K562 (cell line): ENCODE results near the gene HOXB1. TPM values are rescaled to one million over a fixed set of nuclear protein-coding genes. Genes with fewer than 3 reads are reported as not detected.

Experiments
- CEBPB ChIP-seq: fragments of 450-650 bp; IDR thresholded peaks from 2 replicates; pipeline ENCODE4 v1.6.1; 2016; ENCODE audit warnings: missing genetic modification characterization, missing compliant biosample characterization
- DPF2 ChIP-seq: fragments of 450-650 bp; IDR thresholded peaks from 2 replicates; pipeline ENCODE4 v1.6.1; 2016
- PHB2 ChIP-seq: fragments of 450-650 bp; IDR thresholded peaks from 2 replicates; pipeline ENCODE4 v1.6.1; 2017; ENCODE audit warnings: low read depth
- PHF21A ChIP-seq: fragments of 450-650 bp; IDR thresholded peaks from 2 replicates; pipeline ENCODE4 v1.6.1; 2017; ENCODE audit warnings: low read depth, borderline replicate concordance
- RBM22 ChIP-seq: fragments of 200-400 bp; formaldehyde crosslinking; IDR thresholded peaks from 2 replicates; pipeline ENCODE4 v1.6.1; 2018; ENCODE audit warnings: low read length, low read depth; ENCODE audit not compliant: poor library complexity, severe bottlenecking
- RBM34 ChIP-seq: fragments of 200-400 bp; formaldehyde crosslinking; IDR thresholded peaks from 2 replicates; pipeline ENCODE4 v1.6.1; 2018; ENCODE audit warnings: low read length, borderline replicate concordance; ENCODE audit not compliant: insufficient read depth
- TBL1XR1 ChIP-seq, 2 experiments: IDR thresholded peaks; 2 replicates each; pipeline ENCODE4 v1.6.1; 2012; ENCODE audit warnings: improper control_type of control experiment in 2 of 2, low read length in 2 of 2, mild to moderate bottlenecking in 1 of 2
- ZNF133 ChIP-seq: fragments of 250-450 bp; sonication (Bioruptor Pico); IDR thresholded peaks from 2 replicates; pipeline ENCODE4 v1.4.0; 2020; ENCODE audit warnings: mild to moderate bottlenecking
- ZNF3 ChIP-seq: fragments of 250-450 bp; sonication (Bioruptor Pico); IDR thresholded peaks from 2 replicates; pipeline ENCODE4 v1.5.0; 2021; ENCODE audit warnings: mild to moderate bottlenecking, moderate library complexity
- ZNF445 ChIP-seq: fragments of 250-450 bp; sonication (Bioruptor Pico); IDR thresholded peaks from 2 replicates; pipeline ENCODE4 v1.4.0; 2020; ENCODE audit warnings: low read depth, mild to moderate bottlenecking, moderate library complexity
- ZNF696 ChIP-seq: fragments of 250-450 bp; sonication (Bioruptor Pico); conservative IDR thresholded peaks from 2 replicates; pipeline ENCODE4 v1.4.0; 2020; ENCODE audit warnings: mild to moderate bottlenecking, moderate library complexity
- polyA plus RNA-seq, 8 experiments: library from polyadenylated mRNA; depleted of rRNA in 4 of 8; stranded (reverse) in 5 of 8; unstranded in 3 of 8; fragments of >200 nt; fragmentation: Nextera tagmentation in 2 of 8; fragmentation: Illumina TruSeq in 1 of 8; extraction: Ambion mirVana in 2 of 8; extraction: Trizol in 1 of 8; gene quantifications; 2 replicates each; pipeline versions ENCODE4 v1.2.1 to v1.2.3, GENCODE V29; 2011 to 2014; ENCODE audit warnings: inconsistent platforms in 1 of 8, missing spikeins in 1 of 8
- total RNA-seq, 7 experiments: library from RNA; depleted of rRNA in 6 of 7; stranded (reverse); fragments of >200 nt in 6 of 7; fragmentation: Illumina TruSeq in 2 of 7; extraction: Trizol in 2 of 7; gene quantifications; 2 replicates each; pipeline versions ENCODE4 v1.2.1 to v1.2.3, GENCODE V29; 2011 to 2021; ENCODE audit warnings: low replicate concordance in 1 of 7
- TF ChIP-seq, protein P1 (sequence below): fragments of 250-450 bp; sonication (Bioruptor Pico); IDR thresholded peaks from 2 replicates; pipeline ENCODE4 v1.5.0; 2020; ENCODE audit warnings: mild to moderate bottlenecking
- TF ChIP-seq, protein P2 (sequence below): fragments of 450-650 bp; formaldehyde crosslinking; conservative IDR thresholded peaks from 2 replicates; pipeline ENCODE4 v1.4.0; 2022; ENCODE audit warnings: mild to moderate bottlenecking, missing genetic modification characterization
- TF ChIP-seq, protein P3 (sequence below), 2 experiments: fragments of 150-350 bp in 1 of 2; IDR thresholded peaks; 2 replicates each; pipeline ENCODE4 v1.6.1; 2012 to 2016; ENCODE audit warnings: low read depth in 2 of 2, low read length in 2 of 2, mild to moderate bottlenecking in 1 of 2, moderate library complexity in 1 of 2

Gene HOXB1
- total and polyA plus RNA-seq, 9 of the 15 experiments (the other 6 are each of a cell fraction or from before 2014, with no cell fraction given) = 0.04 TPM; not detected in 8

DNA sequence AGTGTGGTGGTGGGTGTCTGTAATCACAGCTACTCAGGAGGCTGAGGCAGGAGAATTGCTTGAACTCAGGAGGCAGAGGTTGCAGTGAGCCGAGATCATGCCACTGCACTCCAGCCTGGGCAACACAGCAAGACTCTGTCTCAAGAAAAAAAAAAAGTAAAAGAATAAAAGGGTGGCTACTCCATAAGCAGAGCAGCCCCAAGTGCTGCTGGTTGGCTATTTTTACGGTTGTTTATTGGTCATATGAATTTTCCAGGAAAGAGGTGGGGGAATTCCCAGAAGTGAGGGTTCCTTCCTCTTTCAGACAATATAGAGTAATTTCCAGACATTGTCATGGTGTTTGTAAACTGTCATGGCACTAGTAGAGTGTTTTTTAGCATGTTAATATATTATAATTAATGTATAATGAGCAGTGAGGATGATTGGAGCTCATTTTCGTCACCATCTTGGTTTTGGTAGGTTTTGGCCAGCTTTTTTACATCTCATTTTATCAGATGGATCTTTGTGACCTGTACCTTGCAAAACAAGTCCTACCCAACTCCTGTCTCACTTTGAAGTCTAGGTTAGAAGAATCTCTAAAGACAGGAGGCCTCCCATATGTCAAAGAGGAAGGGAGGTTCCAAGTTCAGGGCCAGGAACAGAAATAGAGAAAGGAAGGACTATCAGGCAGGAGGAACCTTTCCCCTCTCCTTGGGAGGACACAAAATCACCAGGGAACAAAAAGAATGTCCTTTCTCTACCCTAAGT, 39.1 kb downstream of the HOXB1 start (continued):
- TF ChIP-seq ZNF133 (CRISPR knock-in tag) (no peak), RBM22 (no peak), ZNF696 (no peak), ZNF3 (CRISPR knock-in tag) (no peak), TBL1XR1 (IDR thresholded peaks at IDR 0.05; ENCODE audit: low read length in 2 of 2) (peak in 1 of 2 experiments; percentile 44; a peak in 1 of 4 replicates), DPF2 (peak; percentile 50; the same call in 1 of the 2 replicates), PHB2 (no peak), CEBPB (tag) (0 out of 2 replicates have a peak, but pooled peaks have one; percentile 23), ZNF445 (no peak), RBM34 (no peak), PHF21A (no peak)
- TF ChIP-seq, protein P1, sequence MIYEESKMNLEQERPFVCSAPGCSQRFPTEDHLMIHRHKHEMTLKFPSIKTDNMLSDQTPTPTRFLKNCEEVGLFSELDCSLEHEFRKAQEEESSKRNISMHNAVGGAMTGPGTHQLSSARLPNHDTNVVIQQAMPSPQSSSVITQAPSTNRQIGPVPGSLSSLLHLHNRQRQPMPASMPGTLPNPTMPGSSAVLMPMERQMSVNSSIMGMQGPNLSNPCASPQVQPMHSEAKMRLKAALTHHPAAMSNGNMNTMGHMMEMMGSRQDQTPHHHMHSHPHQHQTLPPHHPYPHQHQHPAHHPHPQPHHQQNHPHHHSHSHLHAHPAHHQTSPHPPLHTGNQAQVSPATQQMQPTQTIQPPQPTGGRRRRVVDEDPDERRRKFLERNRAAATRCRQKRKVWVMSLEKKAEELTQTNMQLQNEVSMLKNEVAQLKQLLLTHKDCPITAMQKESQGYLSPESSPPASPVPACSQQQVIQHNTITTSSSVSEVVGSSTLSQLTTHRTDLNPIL (CRISPR knock-in tag) = no peak
- TF ChIP-seq, protein P2, sequence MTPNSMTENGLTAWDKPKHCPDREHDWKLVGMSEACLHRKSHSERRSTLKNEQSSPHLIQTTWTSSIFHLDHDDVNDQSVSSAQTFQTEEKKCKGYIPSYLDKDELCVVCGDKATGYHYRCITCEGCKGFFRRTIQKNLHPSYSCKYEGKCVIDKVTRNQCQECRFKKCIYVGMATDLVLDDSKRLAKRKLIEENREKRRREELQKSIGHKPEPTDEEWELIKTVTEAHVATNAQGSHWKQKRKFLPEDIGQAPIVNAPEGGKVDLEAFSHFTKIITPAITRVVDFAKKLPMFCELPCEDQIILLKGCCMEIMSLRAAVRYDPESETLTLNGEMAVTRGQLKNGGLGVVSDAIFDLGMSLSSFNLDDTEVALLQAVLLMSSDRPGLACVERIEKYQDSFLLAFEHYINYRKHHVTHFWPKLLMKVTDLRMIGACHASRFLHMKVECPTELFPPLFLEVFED = no peak
- TF ChIP-seq, protein P3, sequence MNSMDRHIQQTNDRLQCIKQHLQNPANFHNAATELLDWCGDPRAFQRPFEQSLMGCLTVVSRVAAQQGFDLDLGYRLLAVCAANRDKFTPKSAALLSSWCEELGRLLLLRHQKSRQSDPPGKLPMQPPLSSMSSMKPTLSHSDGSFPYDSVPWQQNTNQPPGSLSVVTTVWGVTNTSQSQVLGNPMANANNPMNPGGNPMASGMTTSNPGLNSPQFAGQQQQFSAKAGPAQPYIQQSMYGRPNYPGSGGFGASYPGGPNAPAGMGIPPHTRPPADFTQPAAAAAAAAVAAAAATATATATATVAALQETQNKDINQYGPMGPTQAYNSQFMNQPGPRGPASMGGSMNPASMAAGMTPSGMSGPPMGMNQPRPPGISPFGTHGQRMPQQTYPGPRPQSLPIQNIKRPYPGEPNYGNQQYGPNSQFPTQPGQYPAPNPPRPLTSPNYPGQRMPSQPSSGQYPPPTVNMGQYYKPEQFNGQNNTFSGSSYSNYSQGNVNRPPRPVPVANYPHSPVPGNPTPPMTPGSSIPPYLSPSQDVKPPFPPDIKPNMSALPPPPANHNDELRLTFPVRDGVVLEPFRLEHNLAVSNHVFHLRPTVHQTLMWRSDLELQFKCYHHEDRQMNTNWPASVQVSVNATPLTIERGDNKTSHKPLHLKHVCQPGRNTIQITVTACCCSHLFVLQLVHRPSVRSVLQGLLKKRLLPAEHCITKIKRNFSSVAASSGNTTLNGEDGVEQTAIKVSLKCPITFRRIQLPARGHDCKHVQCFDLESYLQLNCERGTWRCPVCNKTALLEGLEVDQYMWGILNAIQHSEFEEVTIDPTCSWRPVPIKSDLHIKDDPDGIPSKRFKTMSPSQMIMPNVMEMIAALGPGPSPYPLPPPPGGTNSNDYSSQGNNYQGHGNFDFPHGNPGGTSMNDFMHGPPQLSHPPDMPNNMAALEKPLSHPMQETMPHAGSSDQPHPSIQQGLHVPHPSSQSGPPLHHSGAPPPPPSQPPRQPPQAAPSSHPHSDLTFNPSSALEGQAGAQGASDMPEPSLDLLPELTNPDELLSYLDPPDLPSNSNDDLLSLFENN (IDR thresholded peaks at IDR 0.05; ENCODE audit: low read depth in 2 of 2, low read length in 2 of 2) = no peak
